Measurements from ENCODE around the gene LGALS7. TPM values are rescaled to one million over a fixed set of nuclear protein-coding genes. Genes with fewer than 3 reads are reported as not detected.
"Not testable (repeated sequence)": the region's sequence is repeated elsewhere in the genome, so short reads cannot be mapped to it uniquely, and the experiment has no call there.

LGALS7 gene
- total RNA-seq, 1 donor from 2014 or later, result not detected

- no peak for DNase-seq (ENCODE audit: low spot score, unreplicated experiment)
- Mint-ChIP-seq H3K27me3 (no peaks in the 10 kb centered on the region), H3K36me3 (ENCODE audit: insufficient read depth) (peaks cover 10% of the 10 kb centered on the region), H3K9me3 (ENCODE audit: low read depth) (no peaks in the 10 kb centered on the region), H3K27ac (no peak overlapping the region), H3K4me3 (ENCODE audit: low read depth) (no peak overlapping the region), H3K4me1 (ENCODE audit: low read depth) (peaks cover 17% of the 10 kb centered on the region)
- TF ChIP-seq, protein P1, sequence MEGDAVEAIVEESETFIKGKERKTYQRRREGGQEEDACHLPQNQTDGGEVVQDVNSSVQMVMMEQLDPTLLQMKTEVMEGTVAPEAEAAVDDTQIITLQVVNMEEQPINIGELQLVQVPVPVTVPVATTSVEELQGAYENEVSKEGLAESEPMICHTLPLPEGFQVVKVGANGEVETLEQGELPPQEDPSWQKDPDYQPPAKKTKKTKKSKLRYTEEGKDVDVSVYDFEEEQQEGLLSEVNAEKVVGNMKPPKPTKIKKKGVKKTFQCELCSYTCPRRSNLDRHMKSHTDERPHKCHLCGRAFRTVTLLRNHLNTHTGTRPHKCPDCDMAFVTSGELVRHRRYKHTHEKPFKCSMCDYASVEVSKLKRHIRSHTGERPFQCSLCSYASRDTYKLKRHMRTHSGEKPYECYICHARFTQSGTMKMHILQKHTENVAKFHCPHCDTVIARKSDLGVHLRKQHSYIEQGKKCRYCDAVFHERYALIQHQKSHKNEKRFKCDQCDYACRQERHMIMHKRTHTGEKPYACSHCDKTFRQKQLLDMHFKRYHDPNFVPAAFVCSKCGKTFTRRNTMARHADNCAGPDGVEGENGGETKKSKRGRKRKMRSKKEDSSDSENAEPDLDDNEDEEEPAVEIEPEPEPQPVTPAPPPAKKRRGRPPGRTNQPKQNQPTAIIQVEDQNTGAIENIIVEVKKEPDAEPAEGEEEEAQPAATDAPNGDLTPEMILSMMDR (IDR thresholded peaks at IDR 0.05; ENCODE audit: unreplicated experiment), result no peak
Measured at GRCh38 chr19:38815059-38816001, 42.0 kb upstream of the LGALS7 start.

GRCh38 chr19:38813932-38814331 is 40.6 kb upstream of the LGALS7 start:
- peaks cover 10% of the 10 kb centered on the region for H3K36me3 Mint-ChIP-seq (ENCODE audit: insufficient read depth)
- H3K27ac Mint-ChIP-seq; H3K4me1 Mint-ChIP-seq (ENCODE audit: low read depth); H3K9me3 Mint-ChIP-seq (ENCODE audit: low read depth); H3K4me3 Mint-ChIP-seq (ENCODE audit: low read depth); H3K27me3 Mint-ChIP-seq; DNase-seq (ENCODE audit: low spot score, unreplicated experiment): not testable (repeated sequence)

- Mint-ChIP-seq H3K9me3 (ENCODE audit: low read depth) (no peaks in the 10 kb centered on the region), H3K4me3 (ENCODE audit: low read depth) (no peak overlapping the region), H3K4me1 (ENCODE audit: low read depth) (peaks cover 5% of the 10 kb centered on the region), H3K27me3 (no peaks in the 10 kb centered on the region), H3K36me3 (ENCODE audit: insufficient read depth) (peaks cover 10% of the 10 kb centered on the region), H3K27ac (no peak overlapping the region)
- TF ChIP-seq, protein P1 (IDR thresholded peaks at IDR 0.05; ENCODE audit: unreplicated experiment), result no peak
- DNase-seq (ENCODE audit: low spot score, unreplicated experiment), result no peak
Measured at GRCh38 chr19:38813323-38813722, 40.0 kb upstream of the LGALS7 start.

GRCh38 chr19:38812841-38813320 is 39.6 kb upstream of the LGALS7 start, which contains the start of gene LGALS4:
LGALS4 (minus strand) TSS chr19:38812945; CDS start chr19:38812886, 59 bp downstream.
- H3K4me3 Mint-ChIP-seq (ENCODE audit: low read depth), result no peak within 1 kb of the TSS
- H3K27ac Mint-ChIP-seq, result peak within 1 kb of the TSS; percentile 24
- DNase-seq (ENCODE audit: low spot score, unreplicated experiment), result no peak
- peaks cover 5% of the 10 kb centered on the region for H3K4me1 Mint-ChIP-seq (ENCODE audit: low read depth)
- H3K36me3 Mint-ChIP-seq (ENCODE audit: insufficient read depth), result peaks cover 10% of the 10 kb centered on the region
- TF ChIP-seq, protein P1 (IDR thresholded peaks at IDR 0.05; ENCODE audit: unreplicated experiment), result no peak
- no peaks in the 10 kb centered on the region for H3K27me3 Mint-ChIP-seq
- H3K9me3 Mint-ChIP-seq (ENCODE audit: low read depth), result no peaks in the 10 kb centered on the region

DNA sequence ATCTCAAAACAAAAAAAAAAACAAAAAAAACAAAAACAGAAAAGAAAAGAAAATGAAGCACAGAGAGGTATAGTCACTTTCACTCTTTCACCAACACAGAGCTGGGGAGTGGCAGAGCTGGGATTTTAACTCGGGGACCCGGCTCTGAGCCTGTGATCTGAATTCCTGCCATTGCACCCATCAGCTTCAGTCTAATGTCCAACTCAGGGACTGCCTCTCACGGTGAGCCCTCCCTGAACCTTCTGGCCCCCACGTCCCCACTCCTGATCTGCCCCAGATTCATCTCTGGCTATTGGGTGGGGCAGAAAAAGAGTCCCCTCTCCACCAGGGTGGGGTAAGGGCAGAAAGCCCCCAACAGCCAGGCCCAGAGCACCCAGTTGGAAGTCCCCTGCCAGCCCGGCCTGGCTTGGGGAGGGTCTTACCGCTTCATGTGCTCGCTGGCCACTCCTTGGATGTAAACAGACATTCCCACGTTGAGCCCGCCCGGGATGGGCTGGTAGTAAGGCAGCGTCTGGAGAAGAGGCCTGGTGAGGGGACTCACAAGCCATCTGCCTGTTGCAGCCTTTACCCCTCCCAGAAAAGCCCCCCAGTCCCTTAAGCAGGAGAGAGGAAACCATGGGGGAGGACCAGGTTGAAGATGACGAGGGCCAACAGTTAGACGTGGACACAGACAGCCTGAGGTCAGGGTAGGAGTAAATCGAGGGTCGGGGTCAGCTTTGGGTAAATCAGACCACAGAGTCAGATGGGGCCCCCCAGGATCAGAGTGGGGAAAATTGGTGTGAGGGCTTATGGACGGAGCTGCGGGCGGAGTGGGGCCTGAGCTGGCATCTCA is 38.9 kb upstream of the LGALS7 start:
- no peaks in the 10 kb centered on the region for H3K27me3 Mint-ChIP-seq

More for the DNA sequence above, 38.9 kb upstream of the LGALS7 start:
- H3K9me3 Mint-ChIP-seq (ENCODE audit: low read depth), result no peaks in the 10 kb centered on the region
- H3K4me1 Mint-ChIP-seq (ENCODE audit: low read depth), result peaks cover 11% of the 10 kb centered on the region
- TF ChIP-seq, protein P1 (IDR thresholded peaks at IDR 0.05; ENCODE audit: unreplicated experiment), result no peak
- H3K4me3 Mint-ChIP-seq (ENCODE audit: low read depth), result no peak overlapping the region
- H3K27ac Mint-ChIP-seq, result peak overlapping the region; percentile 24
- no peak for DNase-seq (ENCODE audit: low spot score, unreplicated experiment)
- H3K36me3 Mint-ChIP-seq (ENCODE audit: insufficient read depth), result peaks cover 8% of the 10 kb centered on the region
